Sigmoid colon (tissue), 4 donors: ENCODE measurements around the gene MAU2.

ENCODE experiments used
- EP300 ChIP-seq, 4 donors: sonication (generic); formaldehyde crosslinking; IDR thresholded peaks; one replicate each; pipeline ENCODE4 v1.6.1; 2017; ENCODE audit warnings: antibody characterized with exemption in 4 of 4
- POLR2A ChIP-seq, 2 donors: fragments of 450-650 bp; IDR thresholded peaks; one replicate each; pipeline ENCODE4 v1.6.1; 2016; ENCODE audit warnings: antibody characterized with exemption in 2 of 2, mild to moderate bottlenecking in 2 of 2, moderate library complexity in 2 of 2
- POLR2AphosphoS5 ChIP-seq, 4 donors: sonication (generic); formaldehyde crosslinking; IDR thresholded peaks; one replicate each; pipeline ENCODE4 v1.6.1; 2017; ENCODE audit warnings: antibody characterized with exemption in 4 of 4
- TF ChIP-seq, protein P1 (sequence below), 4 experiments: fragments of 450-650 bp in 3 of 4; fragments of 200-600 bp in 1 of 4; IDR thresholded peaks; one replicate each; pipeline ENCODE4 v1.5.1; 2016 to 2019; ENCODE audit warnings: antibody characterized with exemption in 4 of 4, mild to moderate bottlenecking in 3 of 4, moderate library complexity in 2 of 4

DNA sequence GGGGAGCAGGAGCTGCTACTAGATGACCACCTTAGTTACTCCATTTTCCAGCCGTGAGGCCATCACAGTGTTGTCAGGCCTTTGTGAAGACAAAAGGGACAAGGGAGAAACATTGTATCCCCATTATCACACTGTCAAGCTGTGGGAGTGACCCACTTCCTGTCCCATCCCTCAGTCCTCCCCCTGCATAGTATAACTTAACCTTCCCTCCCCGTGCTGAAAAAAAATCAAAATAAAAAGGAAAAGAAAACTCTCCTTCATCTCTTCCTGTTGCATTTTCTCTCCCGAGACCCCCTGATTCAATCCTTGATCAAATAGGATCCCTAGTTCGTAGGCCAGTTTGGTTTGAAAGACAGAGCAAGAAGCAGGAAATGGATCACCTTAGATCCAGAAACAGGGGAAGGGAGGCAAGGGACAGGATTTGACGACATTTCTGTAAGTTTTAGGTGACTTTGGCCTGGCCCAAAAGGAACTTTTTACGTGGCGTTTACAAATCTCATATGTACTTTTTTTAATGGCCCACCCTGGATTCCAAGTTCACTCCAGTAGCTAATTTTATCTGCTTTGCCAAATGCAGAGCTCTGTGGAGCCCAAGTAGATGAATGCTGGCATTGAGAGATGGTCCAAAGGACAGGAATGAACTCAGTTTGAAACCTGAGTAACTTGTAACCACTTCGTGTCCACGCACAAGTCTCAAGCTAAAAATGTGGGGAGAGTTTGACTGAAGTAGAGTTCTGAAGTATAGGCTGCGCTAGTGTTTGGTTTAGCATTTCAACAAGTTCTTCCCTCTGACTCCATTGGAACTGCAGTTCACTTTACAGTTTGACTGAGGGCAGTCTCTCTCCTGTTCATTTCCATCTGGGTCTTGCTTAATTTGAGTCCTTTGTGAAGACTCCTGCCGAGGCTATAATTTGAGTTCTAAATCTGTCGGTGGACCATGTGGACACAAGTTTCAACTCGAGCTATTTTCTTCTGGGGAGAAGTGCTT is 68.2 kb downstream of the MAU2 start:
- TF ChIP-seq POLR2A (IDR thresholded peaks at IDR 0.05) (no peak), EP300 (IDR thresholded peaks at IDR 0.05) (no peak), POLR2AphosphoS5 (IDR thresholded peaks at IDR 0.05) (no peak)
- TF ChIP-seq, protein P1, sequence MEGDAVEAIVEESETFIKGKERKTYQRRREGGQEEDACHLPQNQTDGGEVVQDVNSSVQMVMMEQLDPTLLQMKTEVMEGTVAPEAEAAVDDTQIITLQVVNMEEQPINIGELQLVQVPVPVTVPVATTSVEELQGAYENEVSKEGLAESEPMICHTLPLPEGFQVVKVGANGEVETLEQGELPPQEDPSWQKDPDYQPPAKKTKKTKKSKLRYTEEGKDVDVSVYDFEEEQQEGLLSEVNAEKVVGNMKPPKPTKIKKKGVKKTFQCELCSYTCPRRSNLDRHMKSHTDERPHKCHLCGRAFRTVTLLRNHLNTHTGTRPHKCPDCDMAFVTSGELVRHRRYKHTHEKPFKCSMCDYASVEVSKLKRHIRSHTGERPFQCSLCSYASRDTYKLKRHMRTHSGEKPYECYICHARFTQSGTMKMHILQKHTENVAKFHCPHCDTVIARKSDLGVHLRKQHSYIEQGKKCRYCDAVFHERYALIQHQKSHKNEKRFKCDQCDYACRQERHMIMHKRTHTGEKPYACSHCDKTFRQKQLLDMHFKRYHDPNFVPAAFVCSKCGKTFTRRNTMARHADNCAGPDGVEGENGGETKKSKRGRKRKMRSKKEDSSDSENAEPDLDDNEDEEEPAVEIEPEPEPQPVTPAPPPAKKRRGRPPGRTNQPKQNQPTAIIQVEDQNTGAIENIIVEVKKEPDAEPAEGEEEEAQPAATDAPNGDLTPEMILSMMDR (IDR thresholded peaks at IDR 0.05), result no peak
